HEK293 (cell line): ENCODE measurements around the gene ACVR1.

Source experiments
- CTCF ChIA-PET: fragments of 350-600 bp; formaldehyde crosslinking; extraction: SDS; loops from one replicate; lab custom pipeline; 2021; ENCODE audit warnings: antibody characterized with exemption; lab: Yijun Ruan, JAX
- POLR2A ChIA-PET: fragments of 300-600 bp; formaldehyde crosslinking; extraction: SDS; loops from one replicate; lab custom pipeline; 2020; ENCODE audit warnings: antibody characterized with exemption, inconsistent platforms; lab: Yijun Ruan, JAX
- H3K27ac ChIP-seq: fragments of 200-500 bp; sonication (Bioruptor generic); 2 replicates; pipeline ENCODE4 v1.5.1; 2014; ENCODE audit warnings: low read depth, low read length, control low read depth, inconsistent platforms; ENCODE audit errors: extremely low read depth
- H3K36me3 ChIP-seq, 2 experiments: fragments of 200-500 bp in 1 of 2; sonication (Bioruptor generic) in 1 of 2; 1 replicate in 1 of 2; 2 replicates in 1 of 2; pipeline ENCODE4 v1.5.1; 2014 to 2017; ENCODE audit warnings: inconsistent platforms in 2 of 2, low read length in 2 of 2; ENCODE audit not compliant: control insufficient read depth in 2 of 2, insufficient read depth in 1 of 2
- H3K4me1 ChIP-seq: fragments of 200-500 bp; sonication (Bioruptor generic); 2 replicates; pipeline ENCODE4 v1.5.1; 2014; ENCODE audit warnings: mild to moderate bottlenecking, low read length, inconsistent platforms; ENCODE audit not compliant: control insufficient read depth, insufficient read depth
- H3K4me3 ChIP-seq: 2 replicates; pipeline ENCODE4 v1.5.1; 2011; ENCODE audit warnings: low read depth, mild to moderate bottlenecking, control low read depth, low read length, moderate library complexity
- H3K9me3 ChIP-seq: fragments of 200-500 bp; sonication (Bioruptor generic); 2 replicates; pipeline ENCODE4 v1.5.1; 2014; ENCODE audit warnings: low read depth, low read length, inconsistent platforms; ENCODE audit not compliant: control insufficient read depth, insufficient read depth
- KLF8 ChIP-seq: fragments of 450-650 bp; formaldehyde crosslinking; IDR thresholded peaks from 2 replicates; pipeline ENCODE4 v1.5.1; 2016; ENCODE audit warnings: missing biosample characterization, missing genetic modification characterization
- SALL2 ChIP-seq: fragments of 450-650 bp; formaldehyde crosslinking; IDR thresholded peaks from 2 replicates; pipeline ENCODE4 v1.5.0; 2017; ENCODE audit warnings: missing biosample characterization, mild to moderate bottlenecking, missing genetic modification characterization, borderline replicate concordance
- SP3 ChIP-seq: fragments of 450-650 bp; formaldehyde crosslinking; IDR thresholded peaks from 2 replicates; pipeline ENCODE4 v1.5.1; 2016; ENCODE audit warnings: missing biosample characterization, missing genetic modification characterization
- ZBTB21 ChIP-seq: fragments of 450-650 bp; formaldehyde crosslinking; IDR thresholded peaks from 2 replicates; pipeline ENCODE4 v1.5.1; 2017; ENCODE audit warnings: missing biosample characterization, missing genetic modification characterization
- ZNF121 ChIP-seq: fragments of 450-650 bp; formaldehyde crosslinking; IDR thresholded peaks from 2 replicates; pipeline ENCODE4 v1.5.1; 2016; ENCODE audit warnings: missing biosample characterization, missing genetic modification characterization
- ZNF133 ChIP-seq: fragments of 450-650 bp; formaldehyde crosslinking; IDR thresholded peaks from 2 replicates; pipeline ENCODE4 v1.5.1; 2016; ENCODE audit warnings: missing biosample characterization, missing genetic modification characterization
- ZNF23 ChIP-seq: fragments of 450-650 bp; formaldehyde crosslinking; IDR thresholded peaks from 2 replicates; pipeline ENCODE4 v1.5.1; 2016; ENCODE audit warnings: missing biosample characterization, missing genetic modification characterization, borderline replicate concordance
- ZNF391 ChIP-seq: fragments of 450-650 bp; formaldehyde crosslinking; IDR thresholded peaks from 2 replicates; pipeline ENCODE4 v1.5.1; 2016; ENCODE audit warnings: low read depth, missing biosample characterization, missing genetic modification characterization, borderline replicate concordance
- ZNF501 ChIP-seq: fragments of 450-650 bp; formaldehyde crosslinking; IDR thresholded peaks from 2 replicates; pipeline ENCODE4 v1.5.1; 2016; ENCODE audit warnings: missing biosample characterization, missing genetic modification characterization
- ZNF514 ChIP-seq: fragments of 450-650 bp; formaldehyde crosslinking; IDR thresholded peaks from 2 replicates; pipeline ENCODE4 v1.5.1; 2016; ENCODE audit warnings: missing biosample characterization, missing genetic modification characterization
- ZNF530 ChIP-seq: fragments of 450-650 bp; formaldehyde crosslinking; IDR thresholded peaks from 2 replicates; pipeline ENCODE4 v1.5.1; 2016; ENCODE audit warnings: low read depth, missing biosample characterization, missing genetic modification characterization
- ZNF571 ChIP-seq: fragments of 450-650 bp; formaldehyde crosslinking; IDR thresholded peaks from 2 replicates; pipeline ENCODE4 v1.5.0; 2017; ENCODE audit warnings: missing biosample characterization, missing genetic modification characterization
- ZNF596 ChIP-seq: fragments of 450-650 bp; IDR thresholded peaks from 2 replicates; pipeline ENCODE4 v1.5.0; 2018; ENCODE audit warnings: missing biosample characterization, mild to moderate bottlenecking, missing genetic modification characterization, moderate library complexity
- ZNF626 ChIP-seq: fragments of 450-650 bp; sonication (Bioruptor Pico); formaldehyde crosslinking; IDR thresholded peaks from 2 replicates; pipeline ENCODE4 v1.5.1; 2018; ENCODE audit warnings: missing biosample characterization, missing genetic modification characterization, inconsistent platforms
- TF ChIP-seq, protein P1 (sequence below): fragments of 450-650 bp; formaldehyde crosslinking; IDR thresholded peaks from 2 replicates; pipeline ENCODE4 v1.5.1; 2016; ENCODE audit warnings: missing biosample characterization, missing genetic modification characterization
- TF ChIP-seq, protein P2 (sequence below): fragments of 450-650 bp; formaldehyde crosslinking; IDR thresholded peaks from 2 replicates; pipeline ENCODE4 v1.5.1; 2016; ENCODE audit warnings: missing biosample characterization, missing genetic modification characterization
- TF ChIP-seq, protein P3 (sequence below): fragments of 450-650 bp; formaldehyde crosslinking; IDR thresholded peaks from 2 replicates; pipeline ENCODE4 v1.5.1; 2016; ENCODE audit warnings: missing biosample characterization, missing genetic modification characterization, low read depth
- TF ChIP-seq, protein P4 (sequence below): fragments of 450-650 bp; formaldehyde crosslinking; IDR thresholded peaks from 2 replicates; pipeline ENCODE4 v1.5.1; 2016; ENCODE audit warnings: missing biosample characterization, missing genetic modification characterization
- TF ChIP-seq, protein P5 (sequence below): fragments of 450-650 bp; formaldehyde crosslinking; conservative IDR thresholded peaks from 2 replicates; pipeline ENCODE4 v1.5.1; 2016; ENCODE audit warnings: low read depth, missing biosample characterization, missing genetic modification characterization
- TF ChIP-seq, protein P6 (sequence below): fragments of 450-650 bp; formaldehyde crosslinking; IDR thresholded peaks from 2 replicates; pipeline ENCODE4 v1.5.1; 2016; ENCODE audit warnings: missing biosample characterization, missing genetic modification characterization

Gene ACVR1

DNA sequence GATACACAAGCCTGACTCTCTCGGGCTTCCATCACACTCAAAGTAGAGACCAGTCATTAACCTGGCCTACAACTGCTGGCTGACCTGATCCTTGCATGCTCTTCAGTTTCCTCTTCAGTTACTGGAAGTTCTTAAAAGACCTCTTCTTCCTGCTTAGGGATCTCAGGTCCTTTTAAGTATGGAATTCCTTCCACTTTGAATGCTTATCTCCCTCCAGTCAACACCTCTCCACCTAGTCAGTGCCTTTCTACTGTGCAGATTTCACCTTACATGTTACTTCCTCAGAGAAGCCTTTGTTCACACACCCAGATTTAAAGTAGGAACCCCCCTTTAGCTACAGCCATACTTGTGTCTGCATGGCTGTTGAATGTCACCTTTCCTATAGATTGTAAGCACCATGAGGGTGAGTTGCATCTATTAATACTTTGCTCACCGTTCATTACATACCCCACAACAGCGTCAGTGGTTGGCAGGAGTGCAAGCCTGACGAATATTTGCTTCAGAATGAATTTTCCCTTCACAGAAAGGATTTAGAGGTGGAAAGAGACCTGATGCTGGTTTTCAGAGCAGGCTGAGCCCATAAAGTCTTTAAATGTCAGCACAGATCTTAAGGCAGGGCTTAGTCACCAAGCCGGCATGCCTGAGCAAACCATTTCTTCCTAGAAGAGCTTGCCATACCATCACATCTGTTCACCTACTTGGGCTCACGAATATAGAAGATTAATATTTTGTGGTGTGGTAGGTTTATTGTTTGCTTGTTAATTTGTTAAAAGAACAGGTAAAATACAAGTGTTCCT, 90.1 kb downstream of the ACVR1 start:
- H3K27ac ChIP-seq, result no peak overlapping the region
- ChIA-PET CTCF (interaction anchor here (0.7 to 1.5 kb wide), 4 partner anchors 72 to 458 kb away, joined by 3 to 5 read pairs (median 3); no protein-coding TSS in a partner anchor), POLR2A (no interaction called here)
- no peak overlapping the region for H3K4me3 ChIP-seq
- H3K4me1 ChIP-seq, result peaks cover 13% of the 10 kb centered on the region
- no peaks in the 10 kb centered on the region for H3K36me3 ChIP-seq
- TF ChIP-seq, protein P1, sequence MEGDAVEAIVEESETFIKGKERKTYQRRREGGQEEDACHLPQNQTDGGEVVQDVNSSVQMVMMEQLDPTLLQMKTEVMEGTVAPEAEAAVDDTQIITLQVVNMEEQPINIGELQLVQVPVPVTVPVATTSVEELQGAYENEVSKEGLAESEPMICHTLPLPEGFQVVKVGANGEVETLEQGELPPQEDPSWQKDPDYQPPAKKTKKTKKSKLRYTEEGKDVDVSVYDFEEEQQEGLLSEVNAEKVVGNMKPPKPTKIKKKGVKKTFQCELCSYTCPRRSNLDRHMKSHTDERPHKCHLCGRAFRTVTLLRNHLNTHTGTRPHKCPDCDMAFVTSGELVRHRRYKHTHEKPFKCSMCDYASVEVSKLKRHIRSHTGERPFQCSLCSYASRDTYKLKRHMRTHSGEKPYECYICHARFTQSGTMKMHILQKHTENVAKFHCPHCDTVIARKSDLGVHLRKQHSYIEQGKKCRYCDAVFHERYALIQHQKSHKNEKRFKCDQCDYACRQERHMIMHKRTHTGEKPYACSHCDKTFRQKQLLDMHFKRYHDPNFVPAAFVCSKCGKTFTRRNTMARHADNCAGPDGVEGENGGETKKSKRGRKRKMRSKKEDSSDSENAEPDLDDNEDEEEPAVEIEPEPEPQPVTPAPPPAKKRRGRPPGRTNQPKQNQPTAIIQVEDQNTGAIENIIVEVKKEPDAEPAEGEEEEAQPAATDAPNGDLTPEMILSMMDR (tag by site-specific recombination), result no peak
- no peak for TF ChIP-seq SP3 (tag by site-specific recombination)
- TF ChIP-seq ZNF514 (tag by site-specific recombination), result no peak
- TF ChIP-seq ZNF596, result no peak
- TF ChIP-seq ZNF626 (tag by site-specific recombination), result no peak
- no peak for TF ChIP-seq KLF8 (tag by site-specific recombination)
- no peak for TF ChIP-seq ZBTB21
- TF ChIP-seq ZNF121, result no peak
- TF ChIP-seq ZNF530 (tag by site-specific recombination), result no peak
- TF ChIP-seq, protein P2, sequence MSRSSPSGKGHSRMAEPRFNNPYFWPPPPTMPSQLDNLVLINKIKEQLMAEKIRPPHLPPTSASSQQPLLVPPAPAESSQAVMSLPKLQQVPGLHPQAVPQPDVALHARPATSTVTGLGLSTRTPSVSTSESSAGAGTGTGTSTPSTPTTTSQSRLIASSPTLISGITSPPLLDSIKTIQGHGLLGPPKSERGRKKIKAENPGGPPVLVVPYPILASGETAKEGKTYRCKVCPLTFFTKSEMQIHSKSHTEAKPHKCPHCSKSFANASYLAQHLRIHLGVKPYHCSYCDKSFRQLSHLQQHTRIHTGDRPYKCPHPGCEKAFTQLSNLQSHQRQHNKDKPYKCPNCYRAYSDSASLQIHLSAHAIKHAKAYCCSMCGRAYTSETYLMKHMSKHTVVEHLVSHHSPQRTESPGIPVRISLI (tag by site-specific recombination), result no peak
- TF ChIP-seq, protein P3, sequence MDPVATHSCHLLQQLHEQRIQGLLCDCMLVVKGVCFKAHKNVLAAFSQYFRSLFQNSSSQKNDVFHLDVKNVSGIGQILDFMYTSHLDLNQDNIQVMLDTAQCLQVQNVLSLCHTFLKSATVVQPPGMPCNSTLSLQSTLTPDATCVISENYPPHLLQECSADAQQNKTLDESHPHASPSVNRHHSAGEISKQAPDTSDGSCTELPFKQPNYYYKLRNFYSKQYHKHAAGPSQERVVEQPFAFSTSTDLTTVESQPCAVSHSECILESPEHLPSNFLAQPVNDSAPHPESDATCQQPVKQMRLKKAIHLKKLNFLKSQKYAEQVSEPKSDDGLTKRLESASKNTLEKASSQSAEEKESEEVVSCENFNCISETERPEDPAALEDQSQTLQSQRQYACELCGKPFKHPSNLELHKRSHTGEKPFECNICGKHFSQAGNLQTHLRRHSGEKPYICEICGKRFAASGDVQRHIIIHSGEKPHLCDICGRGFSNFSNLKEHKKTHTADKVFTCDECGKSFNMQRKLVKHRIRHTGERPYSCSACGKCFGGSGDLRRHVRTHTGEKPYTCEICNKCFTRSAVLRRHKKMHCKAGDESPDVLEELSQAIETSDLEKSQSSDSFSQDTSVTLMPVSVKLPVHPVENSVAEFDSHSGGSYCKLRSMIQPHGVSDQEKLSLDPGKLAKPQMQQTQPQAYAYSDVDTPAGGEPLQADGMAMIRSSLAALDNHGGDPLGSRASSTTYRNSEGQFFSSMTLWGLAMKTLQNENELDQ (tag by site-specific recombination), result no peak
- TF ChIP-seq ZNF571 (tag by site-specific recombination), result no peak
- no peak for TF ChIP-seq ZNF23 (tag by site-specific recombination)
- H3K9me3 ChIP-seq, result no peaks in the 10 kb centered on the region

DNA sequence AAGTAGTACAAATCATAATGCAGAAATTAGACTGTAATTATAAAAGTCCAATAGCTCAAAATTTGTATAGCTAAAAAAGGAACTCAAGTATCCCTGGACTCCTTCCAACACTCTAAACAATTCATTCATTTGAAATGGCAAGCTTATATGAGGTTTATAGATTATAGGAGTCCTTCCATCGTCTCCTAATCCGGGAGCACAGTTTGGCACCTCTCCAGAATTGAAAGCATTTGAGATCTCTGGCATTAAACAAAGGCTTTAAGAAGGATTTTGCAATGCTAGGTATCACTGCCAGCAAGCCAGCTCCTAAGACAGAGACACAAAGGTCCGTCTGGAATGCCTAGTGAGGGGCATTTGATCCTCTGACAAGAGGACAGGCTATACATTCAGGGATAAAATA, 90.9 kb downstream of the ACVR1 start:
- POLR2A ChIA-PET, result no interaction called here
- CTCF ChIA-PET, result interaction anchor here (1.5 kb wide), 1 partner anchor 92 kb away, joined by 3 read pairs; no protein-coding TSS in a partner anchor
- peaks cover 13% of the 10 kb centered on the region for H3K4me1 ChIP-seq
- TF ChIP-seq SALL2 (tag by site-specific recombination) (no peak), ZNF501 (tag by site-specific recombination) (no peak), ZNF133 (tag by site-specific recombination) (no peak), KLF8 (tag by site-specific recombination) (no peak), ZNF391 (tag by site-specific recombination) (no peak)
- TF ChIP-seq, protein P4, sequence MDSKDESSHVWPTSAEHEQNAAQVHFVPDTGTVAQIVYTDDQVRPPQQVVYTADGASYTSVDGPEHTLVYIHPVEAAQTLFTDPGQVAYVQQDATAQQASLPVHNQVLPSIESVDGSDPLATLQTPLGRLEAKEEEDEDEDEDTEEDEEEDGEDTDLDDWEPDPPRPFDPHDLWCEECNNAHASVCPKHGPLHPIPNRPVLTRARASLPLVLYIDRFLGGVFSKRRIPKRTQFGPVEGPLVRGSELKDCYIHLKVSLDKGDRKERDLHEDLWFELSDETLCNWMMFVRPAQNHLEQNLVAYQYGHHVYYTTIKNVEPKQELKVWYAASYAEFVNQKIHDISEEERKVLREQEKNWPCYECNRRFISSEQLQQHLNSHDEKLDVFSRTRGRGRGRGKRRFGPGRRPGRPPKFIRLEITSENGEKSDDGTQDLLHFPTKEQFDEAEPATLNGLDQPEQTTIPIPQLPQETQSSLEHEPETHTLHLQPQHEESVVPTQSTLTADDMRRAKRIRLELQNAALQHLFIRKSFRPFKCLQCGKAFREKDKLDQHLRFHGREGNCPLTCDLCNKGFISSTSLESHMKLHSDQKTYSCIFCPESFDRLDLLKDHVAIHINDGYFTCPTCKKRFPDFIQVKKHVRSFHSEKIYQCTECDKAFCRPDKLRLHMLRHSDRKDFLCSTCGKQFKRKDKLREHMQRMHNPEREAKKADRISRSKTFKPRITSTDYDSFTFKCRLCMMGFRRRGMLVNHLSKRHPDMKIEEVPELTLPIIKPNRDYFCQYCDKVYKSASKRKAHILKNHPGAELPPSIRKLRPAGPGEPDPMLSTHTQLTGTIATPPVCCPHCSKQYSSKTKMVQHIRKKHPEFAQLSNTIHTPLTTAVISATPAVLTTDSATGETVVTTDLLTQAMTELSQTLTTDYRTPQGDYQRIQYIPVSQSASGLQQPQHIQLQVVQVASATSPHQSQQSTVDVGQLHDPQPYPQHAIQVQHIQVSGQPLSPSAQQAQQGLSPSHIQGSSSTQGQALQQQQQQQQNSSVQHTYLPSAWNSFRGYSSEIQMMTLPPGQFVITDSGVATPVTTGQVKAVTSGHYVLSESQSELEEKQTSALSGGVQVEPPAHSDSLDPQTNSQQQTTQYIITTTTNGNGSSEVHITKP (tag by site-specific recombination), result no peak
- TF ChIP-seq, protein P5, sequence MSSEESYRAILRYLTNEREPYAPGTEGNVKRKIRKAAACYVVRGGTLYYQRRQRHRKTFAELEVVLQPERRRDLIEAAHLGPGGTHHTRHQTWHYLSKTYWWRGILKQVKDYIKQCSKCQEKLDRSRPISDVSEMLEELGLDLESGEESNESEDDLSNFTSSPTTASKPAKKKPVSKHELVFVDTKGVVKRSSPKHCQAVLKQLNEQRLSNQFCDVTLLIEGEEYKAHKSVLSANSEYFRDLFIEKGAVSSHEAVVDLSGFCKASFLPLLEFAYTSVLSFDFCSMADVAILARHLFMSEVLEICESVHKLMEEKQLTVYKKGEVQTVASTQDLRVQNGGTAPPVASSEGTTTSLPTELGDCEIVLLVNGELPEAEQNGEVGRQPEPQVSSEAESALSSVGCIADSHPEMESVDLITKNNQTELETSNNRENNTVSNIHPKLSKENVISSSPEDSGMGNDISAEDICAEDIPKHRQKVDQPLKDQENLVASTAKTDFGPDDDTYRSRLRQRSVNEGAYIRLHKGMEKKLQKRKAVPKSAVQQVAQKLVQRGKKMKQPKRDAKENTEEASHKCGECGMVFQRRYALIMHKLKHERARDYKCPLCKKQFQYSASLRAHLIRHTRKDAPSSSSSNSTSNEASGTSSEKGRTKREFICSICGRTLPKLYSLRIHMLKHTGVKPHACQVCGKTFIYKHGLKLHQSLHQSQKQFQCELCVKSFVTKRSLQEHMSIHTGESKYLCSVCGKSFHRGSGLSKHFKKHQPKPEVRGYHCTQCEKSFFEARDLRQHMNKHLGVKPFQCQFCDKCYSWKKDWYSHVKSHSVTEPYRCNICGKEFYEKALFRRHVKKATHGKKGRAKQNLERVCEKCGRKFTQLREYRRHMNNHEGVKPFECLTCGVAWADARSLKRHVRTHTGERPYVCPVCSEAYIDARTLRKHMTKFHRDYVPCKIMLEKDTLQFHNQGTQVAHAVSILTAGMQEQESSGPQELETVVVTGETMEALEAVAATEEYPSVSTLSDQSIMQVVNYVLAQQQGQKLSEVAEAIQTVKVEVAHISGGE (tag by site-specific recombination), result no peak
- TF ChIP-seq, protein P6, sequence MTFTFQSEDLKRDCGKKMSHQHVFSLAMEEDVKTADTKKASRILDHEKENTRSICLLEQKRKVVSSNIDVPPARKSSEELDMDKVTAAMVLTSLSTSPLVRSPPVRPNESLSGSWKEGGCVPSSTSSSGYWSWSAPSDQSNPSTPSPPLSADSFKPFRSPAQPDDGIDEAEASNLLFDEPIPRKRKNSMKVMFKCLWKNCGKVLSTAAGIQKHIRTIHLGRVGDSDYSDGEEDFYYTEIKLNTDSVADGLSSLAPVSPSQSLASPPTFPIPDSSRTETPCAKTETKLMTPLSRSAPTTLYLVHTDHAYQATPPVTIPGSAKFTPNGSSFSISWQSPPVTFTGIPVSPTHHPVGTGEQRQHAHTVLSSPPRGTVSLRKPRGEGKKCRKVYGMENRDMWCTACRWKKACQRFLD (tag by site-specific recombination), result no peak

More for the DNA sequence above, 90.9 kb downstream of the ACVR1 start:
- no peaks in the 10 kb centered on the region for H3K9me3 ChIP-seq
- no peaks in the 10 kb centered on the region for H3K36me3 ChIP-seq
- H3K27ac ChIP-seq, result no peak overlapping the region
- H3K4me3 ChIP-seq, result no peak overlapping the region
